SH-SY5Y (cell line): ENCODE measurements around the gene RNF182.

Experiments used
- GATA2 ChIP-seq: IDR thresholded peaks from 2 replicates; pipeline ENCODE4 v1.6.1; 2011; ENCODE audit warnings: mild to moderate bottlenecking, low read depth, low read length
- GATA3 ChIP-seq: IDR thresholded peaks from 2 replicates; pipeline ENCODE4 v1.6.1; 2011; ENCODE audit warnings: low read depth, mild to moderate bottlenecking, low read length, moderate library complexity

The RNF182 gene

GRCh38 chr6:13924949-13925881 is at the start of gene RNF182:
TSS of gene RNF182 (plus strand) at chr6:13924952. CDS start at chr6:13977120, 52,168 bp downstream.
- TF ChIP-seq GATA3 (no peak), GATA2 (no peak)

GRCh38 chr6:13877051-13877450 is 47.7 kb upstream of the RNF182 start:
- TF ChIP-seq GATA3: no peak
- no peak for TF ChIP-seq GATA2

- no peak for TF ChIP-seq GATA3
- TF ChIP-seq GATA2: no peak
These were observed 43.1 kb upstream of the RNF182 start for GRCh38 chr6:13881621-13882165.

- no peak for TF ChIP-seq GATA3
- no peak for TF ChIP-seq GATA2
These were observed 40.8 kb upstream of the RNF182 start for GRCh38 chr6:13883966-13884365.

- no peak for TF ChIP-seq GATA3
- no peak for TF ChIP-seq GATA2
These were observed 40.4 kb upstream of the RNF182 start for GRCh38 chr6:13884397-13884796.

- TF ChIP-seq GATA2: no peak
- TF ChIP-seq GATA3: no peak
These were observed 39.2 kb upstream of the RNF182 start for GRCh38 chr6:13885601-13886000.

- TF ChIP-seq GATA3 (no peak), GATA2 (no peak)
These were observed 37.8 kb upstream of the RNF182 start for GRCh38 chr6:13886949-13887348.

GRCh38 chr6:13892017-13892645 is 32.6 kb upstream of the RNF182 start:
- TF ChIP-seq GATA3 (no peak), GATA2 (no peak)

- no peak for TF ChIP-seq GATA3
- no peak for TF ChIP-seq GATA2
These were observed 21.8 kb upstream of the RNF182 start for GRCh38 chr6:13902922-13903321.

- TF ChIP-seq GATA3 (no peak), GATA2 (no peak)
These were observed 21.4 kb upstream of the RNF182 start for GRCh38 chr6:13903364-13903763.

GRCh38 chr6:13907001-13907350 is 17.8 kb upstream of the RNF182 start:
- no peak for TF ChIP-seq GATA3
- no peak for TF ChIP-seq GATA2

- TF ChIP-seq GATA2: no peak
- TF ChIP-seq GATA3: no peak
These were observed 17.0 kb upstream of the RNF182 start for GRCh38 chr6:13907614-13908215.

GRCh38 chr6:13908955-13909381 is 15.8 kb upstream of the RNF182 start:
- TF ChIP-seq GATA3 (peak; percentile 76), GATA2 (peak; percentile 91)

- TF ChIP-seq GATA2: no peak
- no peak for TF ChIP-seq GATA3
These were observed 14.3 kb upstream of the RNF182 start for GRCh38 chr6:13910443-13910842.
